Amniotic epithelial cell (primary cell): Measurements from ENCODE around the gene RWDD2A.
"Not testable (repeated sequence)": the region's sequence is repeated elsewhere in the genome, so short reads cannot be mapped to it uniquely, and the experiment has no call there.

Source experiments
- DNase-seq: peaks from one replicate; pipeline ENCODE4 v3.0.0-alpha.2; 2010; ENCODE audit warnings: low read depth

RWDD2A gene

GRCh38 chr6:83192871-83193746 is at the start of gene RWDD2A, which contains the start of gene PGM3:
Gene RWDD2A, plus strand, starts transcription at chr6:83193357. Its CDS starts 1,095 bp downstream, at chr6:83194452.
Gene PGM3, minus strand, starts transcription at chr6:83193265. Its CDS starts 2,253 bp downstream, at chr6:83191012.
- peak; percentile 76 for DNase-seq

GRCh38 chr6:83151114-83151513 is 42.0 kb upstream of the RWDD2A start:
- DNase-seq: peak; percentile 59

- no peak for DNase-seq
Observed at GRCh38 chr6:83152913-83153312, 40.2 kb upstream of the RWDD2A start.

- DNase-seq: peak; percentile 80
Observed at GRCh38 chr6:83153883-83154521, 39.2 kb upstream of the RWDD2A start.

- no peak for DNase-seq
Observed at GRCh38 chr6:83155794-83156193, 37.4 kb upstream of the RWDD2A start.

GRCh38 chr6:83160167-83160566 is 33.0 kb upstream of the RWDD2A start:
- DNase-seq: no peak

- no peak for DNase-seq
Observed at GRCh38 chr6:83167726-83168278, 25.4 kb upstream of the RWDD2A start.

GRCh38 chr6:83168556-83168955 is 24.6 kb upstream of the RWDD2A start:
- DNase-seq: no peak

GRCh38 chr6:83169106-83169505 is 24.1 kb upstream of the RWDD2A start:
- DNase-seq: no peak

GRCh38 chr6:83169511-83169910 is 23.6 kb upstream of the RWDD2A start:
- peak; percentile 81 for DNase-seq

- no peak for DNase-seq
Observed at GRCh38 chr6:83176246-83176645, 16.9 kb upstream of the RWDD2A start.

GRCh38 chr6:83180426-83180950 is 12.7 kb upstream of the RWDD2A start:
- no peak for DNase-seq

- no peak for DNase-seq
Observed at GRCh38 chr6:83182114-83182513, 11.0 kb upstream of the RWDD2A start.

- peak; percentile 99 for DNase-seq
Observed at GRCh38 chr6:83183082-83183828, 9.9 kb upstream of the RWDD2A start.

GRCh38 chr6:83185096-83185495 is 8.1 kb upstream of the RWDD2A start:
- DNase-seq: no peak

- no peak for DNase-seq
Observed at GRCh38 chr6:83188501-83188900, 4.7 kb upstream of the RWDD2A start.

GRCh38 chr6:83190626-83191025 is 2.5 kb upstream of the RWDD2A start:
- peak; percentile 50 for DNase-seq

- DNase-seq: not testable (repeated sequence)
Observed at GRCh38 chr6:83191974-83192373, 1.2 kb upstream of the RWDD2A start.

- peak; percentile 31 for DNase-seq
Observed at GRCh38 chr6:83192456-83192855, 701 bp upstream of the RWDD2A start.

- DNase-seq: no peak
Observed at GRCh38 chr6:83193747-83194566, 800 bp downstream of the RWDD2A start.
